ENCODE measurements around the gene NRXN3. TPM values are rescaled to one million over a fixed set of nuclear protein-coding genes. Genes with fewer than 3 reads are reported as not detected.

The NRXN3 gene
- total and polyA plus RNA-seq, 2 of the 13 experiments (the other 11 are each of a cell fraction or from before 2014, with no cell fraction given), result 0.03 TPM; not detected in 1

GRCh38 chr14:79320561-79320960, 1150.4 kb downstream of the NRXN3 start:
- ATAC-seq (no peak), DNase-seq (ENCODE audit: low spot score) (no peak), FAIRE-seq (no peak)
- no peaks in the 10 kb centered on the region for H3K4me1 ChIP-seq (ENCODE audit: insufficient read depth, low read length)
- no TSS peak for BruUV-seq (replicated peaks)
- WGBS (ENCODE audit: low lambda C conversion rate), result 4% methylated on average over 1 of the region's 1 CpG
- no peak overlapping the region for H3K4me3 ChIP-seq (replicated peaks in 1 of 3; ENCODE audit: insufficient read depth in 1 of 3, low read depth in 2 of 3, low read length in 3 of 3)
- H3K9me3 ChIP-seq (ENCODE audit: low read length), result peaks cover 66% of the 10 kb centered on the region
- no peak overlapping the region for H2AFZ ChIP-seq (ENCODE audit: low read length)
- intact Hi-C loops (cut with micrococcal nuclease; ENCODE audit: unreplicated experiment) (no loop called here), in situ Hi-C loops (cut with HindIII; ENCODE audit: extremely low pct_ligation_motif_present, low pct_unique_long_range_greater_than_20kb) (no loop called here)
- no peak overlapping the region for H3K9ac ChIP-seq (ENCODE audit: insufficient read depth, low read depth, low read length)
- no peaks in the 10 kb centered on the region for H3K27me3 ChIP-seq (ENCODE audit: control insufficient read depth in 1 of 2, insufficient read depth in 2 of 2, low read length in 2 of 2)
- H3K4me2 ChIP-seq (ENCODE audit: low read depth, low read length), result no peak overlapping the region
- no peaks in the 10 kb centered on the region for H4K20me1 ChIP-seq (ENCODE audit: insufficient read depth, low read length)
- TF ChIP-seq RERE (CRISPR knock-in tag; IDR thresholded peaks at IDR 0.05; ENCODE audit: low read depth), result no peak
- TF ChIP-seq KLF6 (CRISPR knock-in tag; IDR thresholded peaks at IDR 0.05), result no peak
- no peak for TF ChIP-seq MTF2 (CRISPR knock-in tag; IDR thresholded peaks at IDR 0.05; ENCODE audit: borderline replicate concordance)
- TF ChIP-seq ZNF296 (CRISPR knock-in tag; conservative IDR thresholded peaks at IDR 0.05), result no peak
- TF ChIP-seq ZNF883 (CRISPR knock-in tag; IDR thresholded peaks at IDR 0.05; ENCODE audit: not compliant biosample characterization), result no peak
- no peak for TF ChIP-seq USF2 (IDR thresholded peaks at IDR 0.05; ENCODE audit: low read depth, low read length)
- no peak for TF ChIP-seq USF2 (CRISPR knock-in tag; IDR thresholded peaks at IDR 0.05; ENCODE audit: borderline replicate concordance)
- no peak for TF ChIP-seq ZNF432 (CRISPR knock-in tag; IDR thresholded peaks at IDR 0.05; ENCODE audit: borderline replicate concordance)
- TF ChIP-seq HINFP (CRISPR knock-in tag; IDR thresholded peaks at IDR 0.05; ENCODE audit: low read depth), result no peak
- no peak for TF ChIP-seq ZNF431 (CRISPR knock-in tag; IDR thresholded peaks at IDR 0.05; ENCODE audit: borderline replicate concordance, low read depth)
- TF ChIP-seq KDM4B (CRISPR knock-in tag; IDR thresholded peaks at IDR 0.05), result no peak
- no peak for TF ChIP-seq ZNF101 (CRISPR knock-in tag; IDR thresholded peaks at IDR 0.05; ENCODE audit: borderline replicate concordance, low read depth)
- TF ChIP-seq GABPB1 (CRISPR knock-in tag; IDR thresholded peaks at IDR 0.05), result no peak
- TF ChIP-seq SMARCC2 (IDR thresholded peaks at IDR 0.05), result no peak
- TF ChIP-seq RBAK (CRISPR knock-in tag; IDR thresholded peaks at IDR 0.05), result no peak
- no peak for TF ChIP-seq ZNF451 (CRISPR knock-in tag; IDR thresholded peaks at IDR 0.05)
- H3K36me3 ChIP-seq (replicated peaks in 1 of 2; ENCODE audit: control insufficient read depth in 1 of 2, insufficient read depth in 2 of 2, low read length in 2 of 2), result no peaks in the 10 kb centered on the region
- H3K27ac ChIP-seq (ENCODE audit: extremely low read length, insufficient read depth, low read length), result no peak overlapping the region
- POLR2A ChIA-PET, result no interaction called here
- H3K79me2 ChIP-seq (ENCODE audit: insufficient read depth, low read length), result no peaks in the 10 kb centered on the region
- CTCF ChIA-PET (ENCODE audit: low intra/inter-chr PET ratio, low total read pairs), result no interaction called here

All from HepG2 (cell line).